ENCODE data around the gene ADARB2. TPM values are rescaled to one million over a fixed set of nuclear protein-coding genes. Genes with fewer than 3 reads are reported as not detected.

ADARB2 gene
- total RNA-seq, 1 experiment from 2014 or later: not detected

GRCh38 chr10:1736144-1736971, 967 bp downstream of the ADARB2 start:
- no peak for DNase-seq
- CTCF ChIA-PET: no interaction called here

GRCh38 chr10:1735562-1735961, 1.8 kb downstream of the ADARB2 start:
- BruUV-seq (replicated peaks): no TSS peak
- H3K27me3 Mint-ChIP-seq (ENCODE audit: unreplicated experiment): peaks cover 37% of the 10 kb centered on the region
- intact Hi-C loops (cut with micrococcal nuclease; ENCODE audit: unreplicated experiment): no loop called here
- no peaks in the 10 kb centered on the region for H3K36me3 Mint-ChIP-seq (ENCODE audit: insufficient read depth, unreplicated experiment)
- H3K9me3 Mint-ChIP-seq (ENCODE audit: low read depth, unreplicated experiment): no peaks in the 10 kb centered on the region
- no peak overlapping the region for H3K4me3 Mint-ChIP-seq (ENCODE audit: low read depth, unreplicated experiment)
- DNase-seq: no peak
- H3K27ac Mint-ChIP-seq (ENCODE audit: unreplicated experiment): no peak overlapping the region
- CTCF ChIA-PET: no interaction called here
- TF ChIP-seq CTCF (IDR thresholded peaks at IDR 0.05; ENCODE audit: unreplicated experiment): no peak
- no peaks in the 10 kb centered on the region for H3K4me1 Mint-ChIP-seq (ENCODE audit: low read depth, unreplicated experiment)

More at GRCh38 chr10:1736144-1736971, 967 bp downstream of the ADARB2 start:
- no peak overlapping the region for H3K4me3 Mint-ChIP-seq (ENCODE audit: low read depth, unreplicated experiment)
- H3K27me3 Mint-ChIP-seq (ENCODE audit: unreplicated experiment): peaks cover 40% of the 10 kb centered on the region
- no peak overlapping the region for H3K27ac Mint-ChIP-seq (ENCODE audit: unreplicated experiment)
- intact Hi-C loops (cut with micrococcal nuclease; ENCODE audit: unreplicated experiment): no loop called here
- BruUV-seq (replicated peaks): no TSS peak
- no peaks in the 10 kb centered on the region for H3K9me3 Mint-ChIP-seq (ENCODE audit: low read depth, unreplicated experiment)
- no peaks in the 10 kb centered on the region for H3K4me1 Mint-ChIP-seq (ENCODE audit: low read depth, unreplicated experiment)
- H3K36me3 Mint-ChIP-seq (ENCODE audit: insufficient read depth, unreplicated experiment): no peaks in the 10 kb centered on the region
- TF ChIP-seq CTCF (IDR thresholded peaks at IDR 0.05; ENCODE audit: unreplicated experiment): no peak

GRCh38 chr10:1734288-1734687, 3.0 kb downstream of the ADARB2 start:
- H3K9me3 Mint-ChIP-seq (ENCODE audit: low read depth, unreplicated experiment): peaks cover 2% of the 10 kb centered on the region
- no peak for TF ChIP-seq CTCF (IDR thresholded peaks at IDR 0.05; ENCODE audit: unreplicated experiment)
- no peak for DNase-seq
- no peak overlapping the region for H3K4me3 Mint-ChIP-seq (ENCODE audit: low read depth, unreplicated experiment)
- no TSS peak for BruUV-seq (replicated peaks)
- H3K36me3 Mint-ChIP-seq (ENCODE audit: insufficient read depth, unreplicated experiment): no peaks in the 10 kb centered on the region
- intact Hi-C loops (cut with micrococcal nuclease; ENCODE audit: unreplicated experiment): no loop called here
- peaks cover 33% of the 10 kb centered on the region for H3K27me3 Mint-ChIP-seq (ENCODE audit: unreplicated experiment)
- CTCF ChIA-PET: no interaction called here
- no peak overlapping the region for H3K27ac Mint-ChIP-seq (ENCODE audit: unreplicated experiment)
- H3K4me1 Mint-ChIP-seq (ENCODE audit: low read depth, unreplicated experiment): no peaks in the 10 kb centered on the region

- intact Hi-C loops (cut with micrococcal nuclease; ENCODE audit: unreplicated experiment): no loop called here
- no peaks in the 10 kb centered on the region for H3K36me3 Mint-ChIP-seq (ENCODE audit: insufficient read depth, unreplicated experiment)
- BruUV-seq (replicated peaks): no TSS peak
- H3K4me3 Mint-ChIP-seq (ENCODE audit: low read depth, unreplicated experiment): no peak overlapping the region
- no peak for DNase-seq
- H3K27ac Mint-ChIP-seq (ENCODE audit: unreplicated experiment): no peak overlapping the region
- H3K9me3 Mint-ChIP-seq (ENCODE audit: low read depth, unreplicated experiment): peaks cover 2% of the 10 kb centered on the region
- no peaks in the 10 kb centered on the region for H3K4me1 Mint-ChIP-seq (ENCODE audit: low read depth, unreplicated experiment)
- TF ChIP-seq CTCF (IDR thresholded peaks at IDR 0.05; ENCODE audit: unreplicated experiment): no peak
- H3K27me3 Mint-ChIP-seq (ENCODE audit: unreplicated experiment): peaks cover 33% of the 10 kb centered on the region
- CTCF ChIA-PET: no interaction called here
Measured at GRCh38 chr10:1733720-1734119, 3.6 kb downstream of the ADARB2 start.

Measured in Calu3 (cell line).